ENCODE measurements around the gene PON2. TPM values are rescaled to one million over a fixed set of nuclear protein-coding genes. Genes with fewer than 3 reads are reported as not detected.
A peak's percentile ranks its signal among the peaks of the same experiment; 100 is the strongest.

Gene PON2
- total and polyA plus RNA-seq, 2 of the 13 experiments (the other 11 are each of a cell fraction or from before 2014, with no cell fraction given), result 202 to 217 TPM

DNA sequence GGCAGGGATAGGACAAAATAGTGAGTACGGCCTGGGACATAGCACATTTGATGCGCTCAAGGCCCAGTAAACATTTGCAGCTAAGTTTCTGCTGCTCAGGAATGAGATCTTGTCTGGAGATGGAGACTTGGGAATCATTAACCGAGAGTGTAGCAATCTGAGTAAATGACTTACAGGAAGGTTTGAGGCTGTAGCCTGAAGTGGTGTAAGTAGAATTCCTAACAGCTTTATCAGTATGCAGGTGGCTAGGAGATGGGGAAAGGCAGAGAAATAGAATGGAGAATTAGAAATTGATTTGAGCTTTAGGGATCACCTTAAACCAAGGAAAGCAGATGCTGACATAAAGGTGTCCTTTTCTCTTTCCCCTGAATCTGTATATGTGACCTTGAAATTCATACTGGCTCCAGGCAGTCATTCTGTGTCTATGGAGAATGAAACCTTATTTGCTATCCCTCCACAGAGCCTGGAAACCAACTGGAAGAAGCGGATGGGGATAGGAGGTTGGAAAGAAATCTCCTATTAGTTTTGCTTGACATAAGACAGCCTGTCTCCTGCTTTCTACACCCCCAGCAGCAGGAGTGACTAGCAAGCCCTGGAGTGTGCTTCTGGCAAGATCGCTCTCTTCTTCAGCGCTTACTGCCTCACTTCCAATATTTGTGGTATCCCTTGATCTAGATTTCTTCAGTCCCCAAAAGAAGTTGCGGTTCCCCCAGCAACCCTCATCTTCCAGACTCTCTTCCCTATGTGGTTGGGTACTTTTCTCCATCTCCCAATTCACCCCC, 6.4 kb upstream of the PON2 start (continued):
- TF ChIP-seq, protein P1, sequence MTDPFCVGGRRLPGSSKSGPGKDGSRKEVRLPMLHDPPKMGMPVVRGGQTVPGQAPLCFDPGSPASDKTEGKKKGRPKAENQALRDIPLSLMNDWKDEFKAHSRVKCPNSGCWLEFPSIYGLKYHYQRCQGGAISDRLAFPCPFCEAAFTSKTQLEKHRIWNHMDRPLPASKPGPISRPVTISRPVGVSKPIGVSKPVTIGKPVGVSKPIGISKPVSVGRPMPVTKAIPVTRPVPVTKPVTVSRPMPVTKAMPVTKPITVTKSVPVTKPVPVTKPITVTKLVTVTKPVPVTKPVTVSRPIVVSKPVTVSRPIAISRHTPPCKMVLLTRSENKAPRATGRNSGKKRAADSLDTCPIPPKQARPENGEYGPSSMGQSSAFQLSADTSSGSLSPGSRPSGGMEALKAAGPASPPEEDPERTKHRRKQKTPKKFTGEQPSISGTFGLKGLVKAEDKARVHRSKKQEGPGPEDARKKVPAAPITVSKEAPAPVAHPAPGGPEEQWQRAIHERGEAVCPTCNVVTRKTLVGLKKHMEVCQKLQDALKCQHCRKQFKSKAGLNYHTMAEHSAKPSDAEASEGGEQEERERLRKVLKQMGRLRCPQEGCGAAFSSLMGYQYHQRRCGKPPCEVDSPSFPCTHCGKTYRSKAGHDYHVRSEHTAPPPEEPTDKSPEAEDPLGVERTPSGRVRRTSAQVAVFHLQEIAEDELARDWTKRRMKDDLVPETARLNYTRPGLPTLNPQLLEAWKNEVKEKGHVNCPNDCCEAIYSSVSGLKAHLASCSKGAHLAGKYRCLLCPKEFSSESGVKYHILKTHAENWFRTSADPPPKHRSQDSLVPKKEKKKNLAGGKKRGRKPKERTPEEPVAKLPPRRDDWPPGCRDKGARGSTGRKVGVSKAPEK (CRISPR knock-in tag; IDR thresholded peaks at IDR 0.05; ENCODE audit: borderline replicate concordance), result 0 out of 2 replicates have a peak, but pooled peaks have one; percentile 35
- TF ChIP-seq HMG20A (CRISPR knock-in tag; IDR thresholded peaks at IDR 0.05; ENCODE audit: borderline replicate concordance) (peak; percentile 81; the same call in 1 of the 2 replicates), ZNF431 (CRISPR knock-in tag; IDR thresholded peaks at IDR 0.05; ENCODE audit: borderline replicate concordance, low read depth) (no peak), BCL6 (CRISPR knock-in tag; IDR thresholded peaks at IDR 0.05) (peak; percentile 98), PITX1 (CRISPR knock-in tag; IDR thresholded peaks at IDR 0.05) (0 out of 2 replicates have a peak, but pooled peaks have one; percentile 22), ZNF232 (CRISPR knock-in tag; IDR thresholded peaks at IDR 0.05; ENCODE audit: borderline replicate concordance) (no peak)
- TF ChIP-seq, protein P2, sequence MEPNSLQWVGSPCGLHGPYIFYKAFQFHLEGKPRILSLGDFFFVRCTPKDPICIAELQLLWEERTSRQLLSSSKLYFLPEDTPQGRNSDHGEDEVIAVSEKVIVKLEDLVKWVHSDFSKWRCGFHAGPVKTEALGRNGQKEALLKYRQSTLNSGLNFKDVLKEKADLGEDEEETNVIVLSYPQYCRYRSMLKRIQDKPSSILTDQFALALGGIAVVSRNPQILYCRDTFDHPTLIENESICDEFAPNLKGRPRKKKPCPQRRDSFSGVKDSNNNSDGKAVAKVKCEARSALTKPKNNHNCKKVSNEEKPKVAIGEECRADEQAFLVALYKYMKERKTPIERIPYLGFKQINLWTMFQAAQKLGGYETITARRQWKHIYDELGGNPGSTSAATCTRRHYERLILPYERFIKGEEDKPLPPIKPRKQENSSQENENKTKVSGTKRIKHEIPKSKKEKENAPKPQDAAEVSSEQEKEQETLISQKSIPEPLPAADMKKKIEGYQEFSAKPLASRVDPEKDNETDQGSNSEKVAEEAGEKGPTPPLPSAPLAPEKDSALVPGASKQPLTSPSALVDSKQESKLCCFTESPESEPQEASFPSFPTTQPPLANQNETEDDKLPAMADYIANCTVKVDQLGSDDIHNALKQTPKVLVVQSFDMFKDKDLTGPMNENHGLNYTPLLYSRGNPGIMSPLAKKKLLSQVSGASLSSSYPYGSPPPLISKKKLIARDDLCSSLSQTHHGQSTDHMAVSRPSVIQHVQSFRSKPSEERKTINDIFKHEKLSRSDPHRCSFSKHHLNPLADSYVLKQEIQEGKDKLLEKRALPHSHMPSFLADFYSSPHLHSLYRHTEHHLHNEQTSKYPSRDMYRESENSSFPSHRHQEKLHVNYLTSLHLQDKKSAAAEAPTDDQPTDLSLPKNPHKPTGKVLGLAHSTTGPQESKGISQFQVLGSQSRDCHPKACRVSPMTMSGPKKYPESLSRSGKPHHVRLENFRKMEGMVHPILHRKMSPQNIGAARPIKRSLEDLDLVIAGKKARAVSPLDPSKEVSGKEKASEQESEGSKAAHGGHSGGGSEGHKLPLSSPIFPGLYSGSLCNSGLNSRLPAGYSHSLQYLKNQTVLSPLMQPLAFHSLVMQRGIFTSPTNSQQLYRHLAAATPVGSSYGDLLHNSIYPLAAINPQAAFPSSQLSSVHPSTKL (CRISPR knock-in tag; IDR thresholded peaks at IDR 0.05), result peak; percentile 91
- TF ChIP-seq, protein P3, sequence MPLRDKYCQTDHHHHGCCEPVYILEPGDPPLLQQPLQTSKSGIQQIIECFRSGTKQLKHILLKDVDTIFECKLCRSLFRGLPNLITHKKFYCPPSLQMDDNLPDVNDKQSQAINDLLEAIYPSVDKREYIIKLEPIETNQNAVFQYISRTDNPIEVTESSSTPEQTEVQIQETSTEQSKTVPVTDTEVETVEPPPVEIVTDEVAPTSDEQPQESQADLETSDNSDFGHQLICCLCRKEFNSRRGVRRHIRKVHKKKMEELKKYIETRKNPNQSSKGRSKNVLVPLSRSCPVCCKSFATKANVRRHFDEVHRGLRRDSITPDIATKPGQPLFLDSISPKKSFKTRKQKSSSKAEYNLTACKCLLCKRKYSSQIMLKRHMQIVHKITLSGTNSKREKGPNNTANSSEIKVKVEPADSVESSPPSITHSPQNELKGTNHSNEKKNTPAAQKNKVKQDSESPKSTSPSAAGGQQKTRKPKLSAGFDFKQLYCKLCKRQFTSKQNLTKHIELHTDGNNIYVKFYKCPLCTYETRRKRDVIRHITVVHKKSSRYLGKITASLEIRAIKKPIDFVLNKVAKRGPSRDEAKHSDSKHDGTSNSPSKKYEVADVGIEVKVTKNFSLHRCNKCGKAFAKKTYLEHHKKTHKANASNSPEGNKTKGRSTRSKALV (CRISPR knock-in tag; IDR thresholded peaks at IDR 0.05), result no peak
- TF ChIP-seq, protein P4, sequence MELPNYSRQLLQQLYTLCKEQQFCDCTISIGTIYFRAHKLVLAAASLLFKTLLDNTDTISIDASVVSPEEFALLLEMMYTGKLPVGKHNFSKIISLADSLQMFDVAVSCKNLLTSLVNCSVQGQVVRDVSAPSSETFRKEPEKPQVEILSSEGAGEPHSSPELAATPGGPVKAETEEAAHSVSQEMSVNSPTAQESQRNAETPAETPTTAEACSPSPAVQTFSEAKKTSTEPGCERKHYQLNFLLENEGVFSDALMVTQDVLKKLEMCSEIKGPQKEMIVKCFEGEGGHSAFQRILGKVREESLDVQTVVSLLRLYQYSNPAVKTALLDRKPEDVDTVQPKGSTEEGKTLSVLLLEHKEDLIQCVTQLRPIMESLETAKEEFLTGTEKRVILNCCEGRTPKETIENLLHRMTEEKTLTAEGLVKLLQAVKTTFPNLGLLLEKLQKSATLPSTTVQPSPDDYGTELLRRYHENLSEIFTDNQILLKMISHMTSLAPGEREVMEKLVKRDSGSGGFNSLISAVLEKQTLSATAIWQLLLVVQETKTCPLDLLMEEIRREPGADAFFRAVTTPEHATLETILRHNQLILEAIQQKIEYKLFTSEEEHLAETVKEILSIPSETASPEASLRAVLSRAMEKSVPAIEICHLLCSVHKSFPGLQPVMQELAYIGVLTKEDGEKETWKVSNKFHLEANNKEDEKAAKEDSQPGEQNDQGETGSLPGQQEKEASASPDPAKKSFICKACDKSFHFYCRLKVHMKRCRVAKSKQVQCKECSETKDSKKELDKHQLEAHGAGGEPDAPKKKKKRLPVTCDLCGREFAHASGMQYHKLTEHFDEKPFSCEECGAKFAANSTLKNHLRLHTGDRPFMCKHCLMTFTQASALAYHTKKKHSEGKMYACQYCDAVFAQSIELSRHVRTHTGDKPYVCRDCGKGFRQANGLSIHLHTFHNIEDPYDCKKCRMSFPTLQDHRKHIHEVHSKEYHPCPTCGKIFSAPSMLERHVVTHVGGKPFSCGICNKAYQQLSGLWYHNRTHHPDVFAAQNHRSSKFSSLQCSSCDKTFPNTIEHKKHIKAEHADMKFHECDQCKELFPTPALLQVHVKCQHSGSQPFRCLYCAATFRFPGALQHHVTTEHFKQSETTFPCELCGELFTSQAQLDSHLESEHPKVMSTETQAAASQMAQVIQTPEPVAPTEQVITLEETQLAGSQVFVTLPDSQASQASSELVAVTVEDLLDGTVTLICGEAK (IDR thresholded peaks at IDR 0.05), result no peak
- TF ChIP-seq, protein P4 (CRISPR knock-in tag; IDR thresholded peaks at IDR 0.05), result no peak

All from HepG2 (cell line).